Naive thymus-derived CD8-positive, alpha-beta T cell (primary cell): ENCODE data around the gene IMMT. TPM values are rescaled to one million over a fixed set of nuclear protein-coding genes. Genes with fewer than 3 reads are reported as not detected.
A peak's percentile ranks its signal among the peaks of the same experiment; 100 is the strongest.

Source experiments
- ATAC-seq, 2 donors: fragments of 150-1000 bp; cut with Tn5 transposase in 1 of 2; sonication (Bioruptor Pico), chemical (Tn5 transposase) in 1 of 2; 1 replicate in 1 of 2; 2 replicates in 1 of 2; pipeline ENCODE4 v1.10.0; 2021; ENCODE audit warnings: mild to moderate bottlenecking in 2 of 2, moderate library complexity in 2 of 2
- POLR2A ChIA-PET: fragments of 350-600 bp; sonication (Branson Sonifier 250); formaldehyde crosslinking; loops from one replicate; lab custom pipeline; 2021; ENCODE audit warnings: antibody characterized with exemption; lab: Charles Lee
- DNase-seq, 10 donors: peaks; one replicate each; pipeline versions ENCODE4 v3.0.0 to v3.0.0-alpha.2; 2020 to 2022
- H3K27ac Mint-ChIP-seq, 10 donors: one replicate each; pipeline ENCODE4 v1.8.0; 2020 to 2022; ENCODE audit warnings: mild to moderate bottlenecking in 10 of 10, mixed read lengths in 10 of 10, moderate library complexity in 4 of 10, inconsistent platforms in 1 of 10
- H3K27me3 Mint-ChIP-seq, 5 donors: one replicate each; pipeline ENCODE4 v1.8.0; 2021 to 2022; ENCODE audit warnings: mixed read lengths in 5 of 5
- H3K36me3 Mint-ChIP-seq, 3 donors: one replicate each; pipeline ENCODE4 v1.8.0; 2020 to 2022; ENCODE audit warnings: mixed read lengths in 3 of 3, mild to moderate bottlenecking in 2 of 3, inconsistent platforms in 1 of 3
- H3K4me1 Mint-ChIP-seq, 4 donors: one replicate each; pipeline ENCODE4 v1.8.0; 2021 to 2022; ENCODE audit warnings: mixed read lengths in 4 of 4
- H3K4me3 Mint-ChIP-seq, 10 donors: one replicate each; pipeline ENCODE4 v1.8.0; 2020 to 2022; ENCODE audit warnings: mild to moderate bottlenecking in 10 of 10, mixed read lengths in 10 of 10, moderate library complexity in 6 of 10, inconsistent platforms in 1 of 10
- H3K9me3 Mint-ChIP-seq, 9 donors: one replicate each; pipeline ENCODE4 v1.8.0; 2020 to 2022; ENCODE audit warnings: mixed read lengths in 9 of 9, mild to moderate bottlenecking in 3 of 9, inconsistent platforms in 1 of 9, moderate library complexity in 1 of 9
- polyA plus RNA-seq, 3 donors: library from polyadenylated mRNA; unstranded; fragments of 300-500 nt; fragmentation: Illumina TruSeq; gene quantifications; one replicate each; pipeline ENCODE4 v1.2.3, GENCODE V29; 2021
- total RNA-seq, 8 experiments: library from RNA in 2 of 8; stranded (reverse) in 2 of 8; gene quantifications; one replicate each; pipeline ENCODE4 v1.2.3 and lab custom pipeline; 2021 to 2026

The IMMT gene
- total and polyA plus RNA-seq, 5 experiments from 2014 or later: 47.5 to 86.2 (median 71.9) TPM

- Mint-ChIP-seq H3K4me3 (no peak overlapping the region), H3K27me3 (no peaks in the 10 kb centered on the region), H3K36me3 (no peaks in the 10 kb centered on the region), H3K27ac (peak overlapping the region in 6 of 10 donors; percentile 36 to 84 (median 66)), H3K9me3 (no peaks in the 10 kb centered on the region), H3K4me1 (peaks cover 4 to 28% (median 20%) of the 10 kb centered on the region in 4 donors)
- ATAC-seq: no peak
- DNase-seq: no peak
- POLR2A ChIA-PET: no interaction called here
These were observed 28.8 kb upstream of the IMMT start for GRCh38 chr2:86223927-86224560.

GRCh38 chr2:86223140-86223926, 28.1 kb upstream of the IMMT start:
- ATAC-seq (no peak), DNase-seq (no peak)
- Mint-ChIP-seq H3K9me3 (no peaks in the 10 kb centered on the region), H3K27ac (peak overlapping the region in 6 of 10 donors; percentile 29 to 84 (median 47)), H3K4me3 (no peak overlapping the region), H3K36me3 (no peaks in the 10 kb centered on the region), H3K4me1 (peaks cover 4 to 23% (median 20%) of the 10 kb centered on the region in 4 donors), H3K27me3 (no peaks in the 10 kb centered on the region)
- POLR2A ChIA-PET: no interaction called here

- no peaks in the 10 kb centered on the region for H3K27me3 Mint-ChIP-seq
- DNase-seq: peak in 9 of 10 donors; percentile 19 to 63 (median 39)
- POLR2A ChIA-PET: interaction anchor here (1.2 kb wide), 1 partner anchor 220 kb away, joined by 6 read pairs; the partner anchor contains the start of gene KDM3A
- peak; percentile 54 to 83 for ATAC-seq
- peak overlapping the region in 5 of 10 donors; percentile 12 to 91 (median 61) for H3K27ac Mint-ChIP-seq
- no peak overlapping the region for H3K4me3 Mint-ChIP-seq
- peaks cover 4 to 28% (median 21%) of the 10 kb centered on the region in 4 donors for H3K4me1 Mint-ChIP-seq
- H3K9me3 Mint-ChIP-seq: peaks cover 0 to 2% (median 0%) of the 10 kb centered on the region in 9 donors
- no peaks in the 10 kb centered on the region for H3K36me3 Mint-ChIP-seq
These were observed 25.9 kb upstream of the IMMT start for GRCh38 chr2:86221066-86221684.

GRCh38 chr2:86219896-86220295, 24.6 kb upstream of the IMMT start:
- Mint-ChIP-seq H3K4me3 (no peak overlapping the region), H3K36me3 (peaks cover 0 to 2% (median 0%) of the 10 kb centered on the region in 3 donors), H3K27ac (no peak overlapping the region), H3K27me3 (no peaks in the 10 kb centered on the region), H3K4me1 (peaks cover 4 to 20% (median 11%) of the 10 kb centered on the region in 4 donors), H3K9me3 (peaks cover 0 to 2% (median 0%) of the 10 kb centered on the region in 9 donors)
- POLR2A ChIA-PET: interaction anchor here (0.7 kb wide), 1 partner anchor 238 kb away, joined by 5 read pairs; no protein-coding TSS in a partner anchor
- DNase-seq (no peak), ATAC-seq (no peak)

GRCh38 chr2:86218124-86218523, 22.9 kb upstream of the IMMT start:
- ATAC-seq (no peak), DNase-seq (no peak)
- H3K4me1 Mint-ChIP-seq: peaks cover 0 to 15% (median 11%) of the 10 kb centered on the region in 4 donors
- peaks cover 0 to 18% (median 3%) of the 10 kb centered on the region in 3 donors for H3K36me3 Mint-ChIP-seq
- POLR2A ChIA-PET: no interaction called here
- H3K4me3 Mint-ChIP-seq: no peak overlapping the region
- H3K27ac Mint-ChIP-seq: peak overlapping the region in 2 of 10 donors; percentile 18 to 56
- H3K27me3 Mint-ChIP-seq: no peaks in the 10 kb centered on the region
- peaks cover 0 to 2% (median 0%) of the 10 kb centered on the region in 9 donors for H3K9me3 Mint-ChIP-seq

GRCh38 chr2:86216575-86217555, 21.6 kb upstream of the IMMT start:
- POLR2A ChIA-PET: interaction anchor here (0.6 kb wide), 1 partner anchor 18 kb away, joined by 4 read pairs; no protein-coding TSS in a partner anchor
- ATAC-seq (no peak), DNase-seq (no peak)
- H3K4me1 Mint-ChIP-seq: peaks cover 0 to 15% (median 11%) of the 10 kb centered on the region in 4 donors
- H3K36me3 Mint-ChIP-seq: peaks cover 0 to 29% (median 10%) of the 10 kb centered on the region in 3 donors
- peak overlapping the region in 2 of 10 donors; percentile 7 to 73 for H3K27ac Mint-ChIP-seq
- no peak overlapping the region for H3K4me3 Mint-ChIP-seq
- H3K27me3 Mint-ChIP-seq: no peaks in the 10 kb centered on the region
- H3K9me3 Mint-ChIP-seq: peaks cover 0 to 2% (median 0%) of the 10 kb centered on the region in 9 donors

GRCh38 chr2:86214503-86214832, 19.2 kb upstream of the IMMT start:
- H3K36me3 Mint-ChIP-seq: peaks cover 0 to 51% (median 19%) of the 10 kb centered on the region in 3 donors
- POLR2A ChIA-PET: no interaction called here
- ATAC-seq: no peak
- DNase-seq: no peak
- peaks cover 0 to 12% (median 5%) of the 10 kb centered on the region in 4 donors for H3K4me1 Mint-ChIP-seq
- peaks cover 0 to 2% (median 0%) of the 10 kb centered on the region in 9 donors for H3K9me3 Mint-ChIP-seq
- peak overlapping the region in 3 of 10 donors; percentile 57 to 78 (median 74) for H3K27ac Mint-ChIP-seq
- H3K27me3 Mint-ChIP-seq: no peaks in the 10 kb centered on the region
- no peak overlapping the region for H3K4me3 Mint-ChIP-seq

- Mint-ChIP-seq H3K36me3 (peaks cover 0 to 56% (median 19%) of the 10 kb centered on the region in 3 donors), H3K4me3 (no peak overlapping the region), H3K9me3 (peaks cover 0 to 2% (median 0%) of the 10 kb centered on the region in 9 donors), H3K27ac (peak overlapping the region in 9 of 10 donors; percentile 0 to 78 (median 57)), H3K27me3 (no peaks in the 10 kb centered on the region), H3K4me1 (peaks cover 0 to 12% (median 5%) of the 10 kb centered on the region in 4 donors)
- no peak for DNase-seq
- POLR2A ChIA-PET: no interaction called here
- no peak for ATAC-seq
These were observed 18.6 kb upstream of the IMMT start for GRCh38 chr2:86213699-86214502.

GRCh38 chr2:86213056-86213455, 17.8 kb upstream of the IMMT start:
- H3K36me3 Mint-ChIP-seq: peaks cover 0 to 65% (median 19%) of the 10 kb centered on the region in 3 donors
- ATAC-seq: no peak
- peaks cover 0 to under 1% (median 0%) of the 10 kb centered on the region in 9 donors for H3K9me3 Mint-ChIP-seq
- no peak overlapping the region for H3K4me3 Mint-ChIP-seq
- H3K27ac Mint-ChIP-seq: peak overlapping the region in 2 of 10 donors; percentile 74 to 78
- H3K4me1 Mint-ChIP-seq: peaks cover 0 to 10% (median 5%) of the 10 kb centered on the region in 4 donors
- no peaks in the 10 kb centered on the region for H3K27me3 Mint-ChIP-seq
- DNase-seq: no peak
- POLR2A ChIA-PET: no interaction called here

- POLR2A ChIA-PET: no interaction called here
- H3K9me3 Mint-ChIP-seq: no peaks in the 10 kb centered on the region
- DNase-seq (no peak), ATAC-seq (no peak)
- peaks cover 0 to 77% (median 19%) of the 10 kb centered on the region in 3 donors for H3K36me3 Mint-ChIP-seq
- H3K4me3 Mint-ChIP-seq: no peak overlapping the region
- peak overlapping the region in 4 of 10 donors; percentile 9 to 47 (median 20) for H3K27ac Mint-ChIP-seq
- H3K27me3 Mint-ChIP-seq: no peaks in the 10 kb centered on the region
- H3K4me1 Mint-ChIP-seq: peaks cover 0 to 8% (median 3%) of the 10 kb centered on the region in 4 donors
These were observed 16.5 kb upstream of the IMMT start for GRCh38 chr2:86211796-86212188.
